ENCODE data around the gene LAPTM4A. TPM values are rescaled to one million over a fixed set of nuclear protein-coding genes. Genes with fewer than 3 reads are reported as not detected.
A peak's percentile ranks its signal among the peaks of the same experiment; 100 is the strongest.

Gene LAPTM4A
- total and polyA plus RNA-seq, 9 donors = 170 to 843 (median 282) TPM

- no peaks in the 10 kb centered on the region for H3K9me3 ChIP-seq
- no peak overlapping the region for H3K4me3 ChIP-seq
- intact Hi-C loops (cut with DNase I) = no loop called here
Observed at GRCh38 chr2:20072436-20073158, 21.2 kb upstream of the LAPTM4A start.

GRCh38 chr2:20071397-20072383 lies 20.3 kb upstream of the LAPTM4A start:
- H3K4me3 ChIP-seq = peak overlapping the region; percentile 11
- 6 to 15% (median 10%) methylated on average over 14 of the region's 14 CpGs for WGBS, 3 donors
- TF ChIP-seq POLR2A (IDR thresholded peaks at IDR 0.05) (no peak), EP300 (IDR thresholded peaks at IDR 0.05) (peak; percentile 37)
- peaks cover 26% of the 10 kb centered on the region for H3K4me1 ChIP-seq (ENCODE audit: insufficient read depth)
- H3K27ac ChIP-seq = peak overlapping the region in 1 of 2 donors; percentile 88
- intact Hi-C loops (cut with DNase I) = no loop called here
- no peaks in the 10 kb centered on the region for H3K27me3 ChIP-seq
- no peaks in the 10 kb centered on the region for H3K9me3 ChIP-seq
- DNase-seq = peak; percentile 71 to 79 (median 77)
- H3K36me3 ChIP-seq = no peaks in the 10 kb centered on the region

More at GRCh38 chr2:20072436-20073158, 21.2 kb upstream of the LAPTM4A start:
- TF ChIP-seq EP300 (IDR thresholded peaks at IDR 0.05) (no peak), POLR2A (IDR thresholded peaks at IDR 0.05) (no peak), CTCF (IDR thresholded peaks at IDR 0.05) (no peak)
- peak overlapping the region in 1 of 2 donors; percentile 88 for H3K27ac ChIP-seq
- 58 to 63% (median 58%) methylated on average over 7 of the region's 7 CpGs for WGBS, 3 donors
- no peaks in the 10 kb centered on the region for H3K27me3 ChIP-seq
- no peaks in the 10 kb centered on the region for H3K36me3 ChIP-seq
- peaks cover 26% of the 10 kb centered on the region for H3K4me1 ChIP-seq (ENCODE audit: insufficient read depth)
- DNase-seq = no peak

- no peaks in the 10 kb centered on the region for H3K27me3 ChIP-seq
- DNase-seq = no peak
Observed at GRCh38 chr2:20069756-20070155, 18.3 kb upstream of the LAPTM4A start.

GRCh38 chr2:20067992-20068584 lies 16.7 kb upstream of the LAPTM4A start:
- TF ChIP-seq CTCF (IDR thresholded peaks at IDR 0.05) (no peak), POLR2A (IDR thresholded peaks at IDR 0.05) (no peak), EP300 (IDR thresholded peaks at IDR 0.05) (no peak)
- Histone ChIP-seq H3K9me3 (no peaks in the 10 kb centered on the region), H3K4me1 (ENCODE audit: insufficient read depth) (peaks cover 20% of the 10 kb centered on the region), H3K27ac (no peak overlapping the region), H3K36me3 (no peaks in the 10 kb centered on the region), H3K4me3 (no peak overlapping the region), H3K27me3 (no peaks in the 10 kb centered on the region)
- intact Hi-C loops (cut with DNase I) = no loop called here
- 17 to 35% (median 26%) methylated on average over 3 of the region's 3 CpGs for WGBS, 3 donors
- DNase-seq = no peak

More at GRCh38 chr2:20069756-20070155, 18.3 kb upstream of the LAPTM4A start:
- TF ChIP-seq CTCF (IDR thresholded peaks at IDR 0.05) (no peak), EP300 (IDR thresholded peaks at IDR 0.05) (no peak), POLR2A (IDR thresholded peaks at IDR 0.05) (no peak)
- no peaks in the 10 kb centered on the region for H3K36me3 ChIP-seq
- H3K9me3 ChIP-seq = no peaks in the 10 kb centered on the region
- H3K4me1 ChIP-seq (ENCODE audit: insufficient read depth) = peaks cover 26% of the 10 kb centered on the region
- no peak overlapping the region for H3K4me3 ChIP-seq
- H3K27ac ChIP-seq = no peak overlapping the region
- intact Hi-C loops (cut with DNase I) = no loop called here
